ENCODE data around the gene MYT1. TPM values are rescaled to one million over a fixed set of nuclear protein-coding genes. Genes with fewer than 3 reads are reported as not detected.

Gene MYT1
- total RNA-seq, 4 donors from 2014 or later: 0.21 TPM; not detected in 3

GRCh38 chr20:64198347-64198746, 34.1 kb downstream of the MYT1 start:
- intact Hi-C loops (cut with DNase I; ENCODE audit: low total_unique reads): no loop called here
- DNase-seq: no peak
- no peaks in the 10 kb centered on the region for H3K36me3 ChIP-seq
- no peak overlapping the region for H3K4me3 ChIP-seq
- no peaks in the 10 kb centered on the region for H3K27me3 ChIP-seq
- TF ChIP-seq POLR2A (IDR thresholded peaks at IDR 0.05): no peak
- no peak for TF ChIP-seq CTCF (IDR thresholded peaks at IDR 0.05)
- no peak overlapping the region for H3K27ac ChIP-seq
- no peaks in the 10 kb centered on the region for H3K4me1 ChIP-seq
- no peaks in the 10 kb centered on the region for H3K9me3 ChIP-seq

DNA sequence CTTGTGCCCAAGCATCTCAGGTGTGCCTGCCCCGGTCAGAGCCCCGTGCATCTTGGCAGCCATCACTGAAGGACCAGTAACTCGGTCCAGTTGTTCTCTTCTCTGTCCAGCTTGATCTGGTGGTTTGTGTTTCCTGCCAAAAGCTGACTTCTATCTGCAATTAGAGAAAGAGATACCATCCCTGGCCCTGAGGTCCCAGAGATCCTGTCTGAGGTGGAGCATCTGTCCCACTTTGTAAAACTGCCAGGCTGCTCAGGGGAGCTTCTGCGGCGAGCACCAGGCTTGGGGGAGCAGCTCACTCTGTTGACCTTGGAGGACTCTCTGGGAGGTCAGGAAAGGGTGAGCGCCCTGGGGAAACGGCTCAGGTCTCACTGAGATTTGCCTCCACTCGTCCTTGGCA, 35.1 kb downstream of the MYT1 start:
- no peaks in the 10 kb centered on the region for H3K27me3 ChIP-seq
- H3K9me3 ChIP-seq: no peaks in the 10 kb centered on the region
- H3K27ac ChIP-seq: no peak overlapping the region
- intact Hi-C loops (cut with DNase I; ENCODE audit: low total_unique reads): no loop called here
- no peaks in the 10 kb centered on the region for H3K36me3 ChIP-seq
- TF ChIP-seq POLR2A (IDR thresholded peaks at IDR 0.05) (no peak), CTCF (IDR thresholded peaks at IDR 0.05) (no peak)
- DNase-seq: no peak
- H3K4me1 ChIP-seq: no peaks in the 10 kb centered on the region
- no peak overlapping the region for H3K4me3 ChIP-seq

GRCh38 chr20:64200740-64201139, 36.5 kb downstream of the MYT1 start:
- intact Hi-C loops (cut with DNase I; ENCODE audit: low total_unique reads): no loop called here

GRCh38 chr20:64201653-64202052, 37.4 kb downstream of the MYT1 start:
- intact Hi-C loops (cut with DNase I; ENCODE audit: low total_unique reads): no loop called here

More at GRCh38 chr20:64200740-64201139, 36.5 kb downstream of the MYT1 start:
- no peak overlapping the region for H3K27ac ChIP-seq
- no peak for DNase-seq
- H3K4me3 ChIP-seq: no peak overlapping the region
- no peaks in the 10 kb centered on the region for H3K4me1 ChIP-seq
- H3K27me3 ChIP-seq: no peaks in the 10 kb centered on the region
- no peaks in the 10 kb centered on the region for H3K36me3 ChIP-seq
- TF ChIP-seq POLR2A (IDR thresholded peaks at IDR 0.05): no peak
- no peak for TF ChIP-seq CTCF (IDR thresholded peaks at IDR 0.05)
- no peaks in the 10 kb centered on the region for H3K9me3 ChIP-seq

More at GRCh38 chr20:64201653-64202052, 37.4 kb downstream of the MYT1 start:
- no peaks in the 10 kb centered on the region for H3K9me3 ChIP-seq
- H3K36me3 ChIP-seq: no peaks in the 10 kb centered on the region
- no peaks in the 10 kb centered on the region for H3K4me1 ChIP-seq
- no peak overlapping the region for H3K4me3 ChIP-seq
- no peak for DNase-seq
- TF ChIP-seq CTCF (IDR thresholded peaks at IDR 0.05) (no peak), POLR2A (IDR thresholded peaks at IDR 0.05) (no peak)
- no peaks in the 10 kb centered on the region for H3K27me3 ChIP-seq
- no peak overlapping the region for H3K27ac ChIP-seq

All from uterus (tissue), 4 donors.